ENCODE data around the gene MBTPS1.

MBTPS1 gene

DNA sequence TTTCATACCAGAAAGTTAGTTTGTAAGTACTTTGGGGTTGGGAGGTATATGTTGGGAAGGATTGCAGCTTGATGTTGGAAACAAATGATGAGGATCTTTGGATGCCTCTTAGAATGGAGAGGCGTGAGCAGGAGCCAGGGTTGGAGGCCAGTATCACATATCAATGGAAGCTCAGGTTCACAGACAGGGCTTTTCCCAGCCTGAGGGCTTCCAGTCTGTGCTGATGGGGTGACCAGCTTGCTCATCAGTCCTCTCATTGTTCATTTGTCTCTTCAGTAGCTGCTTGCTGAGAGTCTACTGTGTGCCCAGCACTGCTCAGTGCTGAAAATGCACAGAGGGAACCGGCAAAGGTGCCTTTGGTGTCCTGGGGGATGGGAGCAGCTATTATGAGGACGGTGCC, 34.2 kb upstream of the MBTPS1 start:
- CTCF ChIA-PET, result interaction anchor here (0.6 to 3.6 kb wide), 3 partner anchors 9 to 67 kb away, joined by 3 to 12 read pairs (median 4); partner anchors contain the start of gene TAF1C
- Histone ChIP-seq H3K9me3 (ENCODE audit: control insufficient read depth, insufficient read depth, low read depth, low read length) (no peaks in the 10 kb centered on the region), H3K4me1 (ENCODE audit: control insufficient read depth, insufficient read depth, low read length) (no peaks in the 10 kb centered on the region; the same call in 1 of the 2 replicates), H3K27ac (ENCODE audit: extremely low read depth, low read depth, low read length) (no peak overlapping the region), H3K36me3 (ENCODE audit: control insufficient read depth in 2 of 2, insufficient read depth in 1 of 2, low read length in 2 of 2) (no peaks in the 10 kb centered on the region), H3K4me3 (ENCODE audit: low read depth, low read length) (no peak overlapping the region)
- TF ChIP-seq, protein P1, sequence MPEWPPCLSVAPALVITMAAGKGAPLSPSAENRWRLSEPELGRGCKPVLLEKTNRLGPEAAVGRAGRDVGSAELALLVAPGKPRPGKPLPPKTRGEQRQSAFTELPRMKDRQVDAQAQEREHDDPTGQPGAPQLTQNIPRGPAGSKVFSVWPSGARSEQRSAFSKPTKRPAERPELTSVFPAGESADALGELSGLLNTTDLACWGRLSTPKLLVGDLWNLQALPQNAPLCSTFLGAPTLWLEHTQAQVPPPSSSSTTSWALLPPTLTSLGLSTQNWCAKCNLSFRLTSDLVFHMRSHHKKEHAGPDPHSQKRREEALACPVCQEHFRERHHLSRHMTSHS (tag by site-specific recombination; IDR thresholded peaks at IDR 0.05), result no peak
- TF ChIP-seq SP3 (tag by site-specific recombination; IDR thresholded peaks at IDR 0.05), result no peak
- TF ChIP-seq ZNF768 (tag by site-specific recombination; IDR thresholded peaks at IDR 0.05), result no peak
- TF ChIP-seq, protein P2, sequence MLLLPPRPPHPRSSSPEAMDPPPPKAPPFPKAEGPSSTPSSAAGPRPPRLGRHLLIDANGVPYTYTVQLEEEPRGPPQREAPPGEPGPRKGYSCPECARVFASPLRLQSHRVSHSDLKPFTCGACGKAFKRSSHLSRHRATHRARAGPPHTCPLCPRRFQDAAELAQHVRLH (tag by site-specific recombination; IDR thresholded peaks at IDR 0.05), result no peak
- TF ChIP-seq ZNF394 (tag by site-specific recombination; IDR thresholded peaks at IDR 0.05; ENCODE audit: borderline replicate concordance), result no peak
- TF ChIP-seq ZBTB21 (tag by site-specific recombination; IDR thresholded peaks at IDR 0.05), result no peak
- no peak for TF ChIP-seq FEZF1 (tag by site-specific recombination; IDR thresholded peaks at IDR 0.05)
- no peak for TF ChIP-seq PRDM1 (tag by site-specific recombination; IDR thresholded peaks at IDR 0.05)
- no peak for TF ChIP-seq ZNF670 (tag by site-specific recombination; IDR thresholded peaks at IDR 0.05; ENCODE audit: low read depth)
- no peak for TF ChIP-seq ZNF837 (tag by site-specific recombination; IDR thresholded peaks at IDR 0.05)
- TF ChIP-seq WT1 (tag by site-specific recombination; IDR thresholded peaks at IDR 0.05), result no peak
- TF ChIP-seq MZF1 (tag by site-specific recombination; IDR thresholded peaks at IDR 0.05; ENCODE audit: borderline replicate concordance), result no peak
- TF ChIP-seq ZNF433 (tag by site-specific recombination; IDR thresholded peaks at IDR 0.05; ENCODE audit: low read depth), result no peak
- TF ChIP-seq ZNF169 (tag by site-specific recombination; IDR thresholded peaks at IDR 0.05), result no peak
- TF ChIP-seq, protein P3, sequence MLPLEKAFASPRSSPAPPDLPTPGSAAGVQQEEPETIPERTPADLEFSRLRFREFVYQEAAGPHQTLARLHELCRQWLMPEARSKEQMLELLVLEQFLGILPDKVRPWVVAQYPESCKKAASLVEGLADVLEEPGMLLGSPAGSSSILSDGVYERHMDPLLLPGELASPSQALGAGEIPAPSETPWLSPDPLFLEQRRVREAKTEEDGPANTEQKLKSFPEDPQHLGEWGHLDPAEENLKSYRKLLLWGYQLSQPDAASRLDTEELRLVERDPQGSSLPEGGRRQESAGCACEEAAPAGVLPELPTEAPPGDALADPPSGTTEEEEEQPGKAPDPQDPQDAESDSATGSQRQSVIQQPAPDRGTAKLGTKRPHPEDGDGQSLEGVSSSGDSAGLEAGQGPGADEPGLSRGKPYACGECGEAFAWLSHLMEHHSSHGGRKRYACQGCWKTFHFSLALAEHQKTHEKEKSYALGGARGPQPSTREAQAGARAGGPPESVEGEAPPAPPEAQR (tag by site-specific recombination; IDR thresholded peaks at IDR 0.05), result no peak
- POLR2A ChIA-PET, result no interaction called here

DNA sequence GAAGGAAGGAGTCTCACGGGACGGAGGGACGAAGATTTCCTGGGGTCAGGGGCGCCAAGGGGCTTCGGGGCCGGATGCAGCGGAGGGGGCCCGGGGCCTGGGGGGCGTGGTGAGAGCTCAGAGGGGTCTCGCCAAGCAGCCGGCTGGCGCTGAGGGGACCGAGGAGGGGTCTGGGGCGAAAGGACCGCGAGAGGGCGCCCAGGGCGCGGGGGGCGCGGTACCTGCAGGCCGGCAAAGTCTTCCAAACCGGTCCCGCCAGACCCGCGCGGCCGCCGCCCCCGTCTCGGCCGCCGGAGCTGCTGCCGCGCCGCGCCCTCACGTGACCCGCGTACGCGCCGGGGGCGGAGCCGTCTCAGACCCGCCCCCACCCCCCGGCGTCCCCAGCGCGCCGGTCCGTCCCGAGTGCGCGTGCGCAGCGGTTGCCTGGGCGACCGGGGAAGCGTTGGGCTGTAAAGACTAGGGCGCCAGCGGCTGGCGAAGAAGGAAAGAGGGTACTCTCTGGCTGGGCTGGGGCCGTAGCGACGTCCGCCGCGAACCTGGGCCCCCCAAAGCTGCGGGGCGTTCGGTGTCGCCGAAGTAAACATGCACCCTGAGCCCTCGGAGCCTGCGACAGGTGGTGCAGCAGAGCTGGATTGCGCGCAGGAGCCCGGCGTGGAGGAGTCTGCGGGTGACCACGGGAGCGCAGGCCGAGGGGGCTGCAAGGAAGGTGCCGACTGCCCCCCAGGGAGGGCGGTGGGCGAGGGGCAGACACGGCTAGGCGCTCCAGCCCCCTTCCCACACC, 28.3 kb upstream of the MBTPS1 start, which contains the start of the genes DNAAF1 and HSDL1:
Gene DNAAF1 (plus strand): TSS at position 450 of the 781 bp plus-strand sequence. CDS start 133 bp downstream, at position 583.
Gene HSDL1 (minus strand): TSS at position 319 of the 781 bp plus-strand sequence. CDS start 13,856 bp downstream, outside the sequence.
- POLR2A ChIA-PET, result interaction anchor here (0.6 to 2.7 kb wide), 3 partner anchors 28 to 42 kb away, joined by 3 to 23 read pairs (median 4); partner anchors contain the start of genes MBTPS1 and TAF1C
- Histone ChIP-seq H3K27ac (ENCODE audit: extremely low read depth, low read depth, low read length) (peak within 1 kb of the TSS; percentile 34; the same call in 1 of the 2 replicates), H3K4me3 (ENCODE audit: low read depth, low read length) (peak within 1 kb of the TSS; percentile 77), H3K9me3 (ENCODE audit: control insufficient read depth, insufficient read depth, low read depth, low read length) (no peaks in the 10 kb centered on the region), H3K4me1 (ENCODE audit: control insufficient read depth, insufficient read depth, low read length) (no peaks in the 10 kb centered on the region), H3K36me3 (ENCODE audit: control insufficient read depth in 2 of 2, insufficient read depth in 1 of 2, low read length in 2 of 2) (no peaks in the 10 kb centered on the region)
- CTCF ChIA-PET, result interaction anchor here (0.6 to 0.7 kb wide), 5 partner anchors 28 to 776 kb away, joined by 3 read pairs; partner anchors contain the start of gene MBTPS1
- peak; percentile 67 for TF ChIP-seq ZBTB8A (tag by site-specific recombination; IDR thresholded peaks at IDR 0.05)
- TF ChIP-seq ZNF146 (tag by site-specific recombination; IDR thresholded peaks at IDR 0.05), result no peak
- no peak for TF ChIP-seq ZNF529 (tag by site-specific recombination; IDR thresholded peaks at IDR 0.05; ENCODE audit: insufficient replicate concordance)
- peak; percentile 57; the same call in 1 of the 2 replicates for TF ChIP-seq ZNF341 (tag by site-specific recombination; IDR thresholded peaks at IDR 0.05; ENCODE audit: low read depth)
- TF ChIP-seq ZNF596 (tag by site-specific recombination; IDR thresholded peaks at IDR 0.05), result 0 out of 2 replicates have a peak, but pooled peaks have one; percentile 31
- TF ChIP-seq ZNF558 (tag by site-specific recombination; IDR thresholded peaks at IDR 0.05), result no peak
- TF ChIP-seq HOXD13 (CRISPR knock-in tag; IDR thresholded peaks at IDR 0.05; ENCODE audit: borderline replicate concordance), result no peak
- TF ChIP-seq ZNF660 (tag by site-specific recombination; IDR thresholded peaks at IDR 0.05), result 0 out of 2 replicates have a peak, but pooled peaks have one; percentile 12
- no peak for TF ChIP-seq ZSCAN23 (tag by site-specific recombination; IDR thresholded peaks at IDR 0.05)
- TF ChIP-seq ZBTB1 (tag by site-specific recombination; IDR thresholded peaks at IDR 0.05), result no peak
- TF ChIP-seq KLF1 (tag by site-specific recombination; IDR thresholded peaks at IDR 0.05), result no peak
- no peak for TF ChIP-seq ZNF394 (tag by site-specific recombination; IDR thresholded peaks at IDR 0.05; ENCODE audit: borderline replicate concordance)
- no peak for TF ChIP-seq ZNF155 (tag by site-specific recombination; IDR thresholded peaks at IDR 0.05)
- TF ChIP-seq ZBTB20 (tag by site-specific recombination; IDR thresholded peaks at IDR 0.05), result peak; percentile 56; the same call in 1 of the 2 replicates
- TF ChIP-seq KLF10 (tag by site-specific recombination; IDR thresholded peaks at IDR 0.05), result peak; percentile 57; the same call in 1 of the 2 replicates
- TF ChIP-seq ZEB2 (tag by site-specific recombination; IDR thresholded peaks at IDR 0.05), result no peak
- TF ChIP-seq SCRT1 (tag by site-specific recombination; IDR thresholded peaks at IDR 0.05; ENCODE audit: borderline replicate concordance), result peak; percentile 55
- no peak for TF ChIP-seq ZNF416 (tag by site-specific recombination; IDR thresholded peaks at IDR 0.05)
- TF ChIP-seq GLIS2 (tag by site-specific recombination; IDR thresholded peaks at IDR 0.05), result peak; percentile 31
- peak; percentile 90 for TF ChIP-seq SCRT2 (tag by site-specific recombination; IDR thresholded peaks at IDR 0.05)
- no peak for TF ChIP-seq ZNF354C (tag by site-specific recombination; IDR thresholded peaks at IDR 0.05; ENCODE audit: borderline replicate concordance, low read depth)

Measured in HEK293 (cell line).